GM23338 (cell line): ENCODE data around the gene PM20D1. TPM values are rescaled to one million over a fixed set of nuclear protein-coding genes. Genes with fewer than 3 reads are reported as not detected.
A peak's percentile ranks its signal among the peaks of the same experiment; 100 is the strongest.

Source experiments
- ATAC-seq: fragments of 200-7000 bp; cut with Tn5 transposase; 3 replicates; pipeline ENCODE4 v1.9.1; 2020
- DNase-seq: peaks from one replicate; pipeline ENCODE4 v3.0.0-alpha.2; 2015; ENCODE audit warnings: low spot score
- H2AFZ ChIP-seq: fragments of 200-600 bp; sonication (generic); 2 replicates; pipeline ENCODE4 v1.8.0; 2016; ENCODE audit warnings: antibody characterized with exemption, mild to moderate bottlenecking, moderate library complexity
- H3F3A ChIP-seq: fragments of 200-600 bp; sonication (generic); replicated peaks from 2 replicates; pipeline ENCODE4 v1.8.0; 2017; ENCODE audit warnings: antibody characterized with exemption, mixed run types, low read depth
- H3K27ac ChIP-seq: fragments of 200-600 bp; sonication (generic); 2 replicates; pipeline ENCODE4 v1.6.1; 2016; ENCODE audit warnings: low read depth
- H3K27me3 ChIP-seq: fragments of 200-600 bp; sonication (generic); 2 replicates; pipeline ENCODE4 v1.8.0; 2016; ENCODE audit warnings: mild to moderate bottlenecking, mixed run types, moderate library complexity; ENCODE audit not compliant: insufficient read depth
- H3K36me3 ChIP-seq: fragments of 200-600 bp; sonication (generic); 2 replicates; pipeline ENCODE4 v1.8.0; 2016; ENCODE audit warnings: mild to moderate bottlenecking; ENCODE audit not compliant: insufficient read depth
- H3K4me1 ChIP-seq: fragments of 200-600 bp; sonication (generic); 2 replicates; pipeline ENCODE4 v1.8.0; 2016; ENCODE audit warnings: mild to moderate bottlenecking, moderate library complexity; ENCODE audit not compliant: insufficient read depth
- H3K4me2 ChIP-seq: fragments of 200-600 bp; sonication (generic); 2 replicates; pipeline ENCODE4 v1.7.1; 2017; ENCODE audit warnings: mixed run types
- H3K4me3 ChIP-seq: fragments of 200-600 bp; sonication (generic); 2 replicates; pipeline ENCODE4 v1.6.1; 2016; ENCODE audit warnings: mixed run types
- H3K79me2 ChIP-seq: fragments of 200-600 bp; sonication (generic); replicated peaks from 2 replicates; pipeline ENCODE4 v1.8.0; 2017; ENCODE audit warnings: mild to moderate bottlenecking; ENCODE audit not compliant: insufficient read depth
- H3K9me2 ChIP-seq: fragments of 200-600 bp; sonication (generic); 2 replicates; pipeline ENCODE4 v1.8.0; 2017; ENCODE audit not compliant: insufficient read depth
- H4K20me1 ChIP-seq: fragments of 200-600 bp; sonication (generic); replicated peaks from 2 replicates; pipeline ENCODE4 v1.8.0; 2017; ENCODE audit warnings: mild to moderate bottlenecking; ENCODE audit not compliant: insufficient read depth
- H3K27ac Mint-ChIP-seq: 2 replicates; pipeline ENCODE4 v1.8.0; 2020; ENCODE audit warnings: inconsistent platforms, mild to moderate bottlenecking, moderate library complexity, mixed read lengths
- H3K27me3 Mint-ChIP-seq: 3 replicates; pipeline ENCODE4 v1.8.0; 2022; ENCODE audit warnings: low read depth, mild to moderate bottlenecking, moderate library complexity, mixed read lengths, inconsistent platforms; ENCODE audit not compliant: insufficient read depth, poor library complexity
- H3K36me3 Mint-ChIP-seq: 3 replicates; pipeline ENCODE4 v1.8.0; 2021; ENCODE audit warnings: low read depth, mild to moderate bottlenecking, inconsistent platforms, moderate library complexity, mixed read lengths
- H3K4me1 Mint-ChIP-seq: 3 replicates; pipeline ENCODE4 v1.8.0; 2020; ENCODE audit warnings: mild to moderate bottlenecking, inconsistent platforms, mixed read lengths
- H3K4me3 Mint-ChIP-seq: 3 replicates; pipeline ENCODE4 v1.8.0; 2021; ENCODE audit warnings: moderate library complexity, mild to moderate bottlenecking, inconsistent platforms, mixed read lengths
- H3K9me3 Mint-ChIP-seq: 3 replicates; pipeline ENCODE4 v1.8.0; 2020; ENCODE audit warnings: moderate library complexity, mild to moderate bottlenecking, inconsistent platforms, mixed read lengths
- CREB1 ChIP-seq: fragments of 250-450 bp; sonication (Bioruptor Pico); IDR thresholded peaks from 2 replicates; pipeline ENCODE4 v1.5.0; 2020; ENCODE audit warnings: low read depth, mild to moderate bottlenecking, moderate library complexity
- CTCF ChIP-seq, 2 experiments: fragments of 200-600 bp in 1 of 2; sonication (generic) in 1 of 2; conservative IDR thresholded peaks; 2 replicates each; pipeline versions ENCODE4 v1.5.1 to v1.6.1; 2016 to 2017; ENCODE audit warnings: antibody characterized with exemption in 2 of 2, low read depth in 2 of 2, mild to moderate bottlenecking in 2 of 2, moderate library complexity in 1 of 2
- ETS1 ChIP-seq: IDR thresholded peaks from 2 replicates; pipeline ENCODE4 v1.6.1; 2016; ENCODE audit warnings: antibody characterized with exemption
- EZH2 ChIP-seq: fragments of 200-600 bp; sonication (generic); IDR thresholded peaks from one replicate; pipeline ENCODE4 v1.8.0; 2017; ENCODE audit warnings: antibody characterized with exemption, mild to moderate bottlenecking, low read depth; ENCODE audit not compliant: unreplicated experiment
- EZH2phosphoT487 ChIP-seq: fragments of 200-600 bp; sonication (generic); IDR thresholded peaks from one replicate; pipeline ENCODE4 v1.8.1; 2018; ENCODE audit warnings: antibody characterized with exemption; ENCODE audit not compliant: unreplicated experiment
- JUNB ChIP-seq: IDR thresholded peaks from one replicate; pipeline ENCODE4 v1.6.1; 2016; ENCODE audit warnings: antibody characterized with exemption; ENCODE audit not compliant: unreplicated experiment
- NANOG ChIP-seq: IDR thresholded peaks from 2 replicates; pipeline ENCODE4 v1.6.1; 2016; ENCODE audit warnings: antibody characterized with exemption, borderline replicate concordance
- POLR2AphosphoS5 ChIP-seq: IDR thresholded peaks from 2 replicates; pipeline ENCODE4 v1.6.1; 2016; ENCODE audit warnings: antibody characterized with exemption, low read depth
- REST ChIP-seq: IDR thresholded peaks from one replicate; pipeline ENCODE4 v1.6.1; 2018; ENCODE audit warnings: antibody characterized with exemption; ENCODE audit not compliant: unreplicated experiment
- STAT1 ChIP-seq: IDR thresholded peaks from one replicate; pipeline ENCODE4 v1.6.1; 2016; ENCODE audit warnings: antibody characterized with exemption; ENCODE audit not compliant: unreplicated experiment
- ZNF114 ChIP-seq: fragments of 250-450 bp; sonication (Bioruptor Pico); IDR thresholded peaks from 2 replicates; pipeline ENCODE4 v1.5.0; 2020; ENCODE audit warnings: mild to moderate bottlenecking, moderate library complexity
- ZNF331 ChIP-seq: fragments of 250-450 bp; sonication (Bioruptor Pico); IDR thresholded peaks from 2 replicates; pipeline ENCODE4 v1.5.0; 2020; ENCODE audit warnings: low read depth, mild to moderate bottlenecking, moderate library complexity
- polyA plus RNA-seq: library from polyadenylated mRNA; unstranded; fragments of >200 nt; fragmentation: Nextera tagmentation; extraction: Ambion mirVana; gene quantifications from 2 replicates; pipeline ENCODE4 v1.2.1, GENCODE V29; 2016
- total RNA-seq: library from RNA; depleted of rRNA; stranded (reverse); fragments of >200 nt; shearing (Covaris generic); gene quantifications from 2 replicates; pipeline ENCODE4 v1.2.3, GENCODE V29; 2014

PM20D1 gene
- total and polyA plus RNA-seq, 2 experiments from 2014 or later, result 0.10 TPM; not detected in 1

- Histone ChIP-seq H3K36me3 (no peaks in the 10 kb centered on the region; the same call in 1 of the 2 replicates), H3K79me2 (peaks cover 22% of the 10 kb centered on the region), H4K20me1 (no peaks in the 10 kb centered on the region; the same call in 1 of the 2 replicates), H3K4me3 (no peak overlapping the region), H3K27me3 (no peaks in the 10 kb centered on the region), H3K4me2 (no peak overlapping the region), H2AFZ (no peak overlapping the region), H3K27ac (no peak overlapping the region), H3F3A (no peaks in the 10 kb centered on the region), H3K4me1 (no peaks in the 10 kb centered on the region), H3K9me2 (no peaks in the 10 kb centered on the region)
- Mint-ChIP-seq H3K4me3 (no peak overlapping the region; the same call in 2 of the 3 replicates), H3K36me3 (peaks cover 23% of the 10 kb centered on the region; the same call in 2 of the 3 replicates), H3K4me1 (peaks cover 10% of the 10 kb centered on the region; the same call in 2 of the 3 replicates), H3K27ac (peak overlapping the region; percentile 55), H3K9me3 (no peaks in the 10 kb centered on the region), H3K27me3 (peaks cover 6% of the 10 kb centered on the region)
- DNase-seq, result no peak
- no peak for TF ChIP-seq NANOG
- no peak for TF ChIP-seq EZH2
- no peak for TF ChIP-seq ZNF331 (CRISPR knock-in tag)
- no peak for TF ChIP-seq STAT1
- no peak for ATAC-seq
Measured at GRCh38 chr1:205800981-205801703, 48.8 kb downstream of the PM20D1 start.

GRCh38 chr1:205800427-205800826 is 49.5 kb downstream of the PM20D1 start:
- peaks cover 10% of the 10 kb centered on the region; the same call in 2 of the 3 replicates for H3K4me1 Mint-ChIP-seq
- Histone ChIP-seq H3K4me2 (no peak overlapping the region), H3K27me3 (no peaks in the 10 kb centered on the region), H4K20me1 (no peaks in the 10 kb centered on the region; the same call in 1 of the 2 replicates), H2AFZ (no peak overlapping the region), H3K4me1 (no peaks in the 10 kb centered on the region), H3K27ac (no peak overlapping the region), H3K9me2 (no peaks in the 10 kb centered on the region), H3K36me3 (no peaks in the 10 kb centered on the region; the same call in 1 of the 2 replicates), H3F3A (no peaks in the 10 kb centered on the region), H3K79me2 (peaks cover 22% of the 10 kb centered on the region), H3K4me3 (no peak overlapping the region)
- peaks cover 6% of the 10 kb centered on the region for H3K27me3 Mint-ChIP-seq
- H3K36me3 Mint-ChIP-seq, result peaks cover 23% of the 10 kb centered on the region; the same call in 2 of the 3 replicates
- H3K9me3 Mint-ChIP-seq, result no peaks in the 10 kb centered on the region
- DNase-seq (no peak), ATAC-seq (no peak)
- H3K4me3 Mint-ChIP-seq, result no peak overlapping the region
- H3K27ac Mint-ChIP-seq, result no peak overlapping the region
- TF ChIP-seq EZH2 (no peak), POLR2AphosphoS5 (no peak), REST (no peak), NANOG (no peak), CTCF (conservative IDR thresholded peaks at IDR 0.05; ENCODE audit: low read depth in 2 of 2) (no peak), JUNB (no peak), ZNF331 (CRISPR knock-in tag) (no peak), STAT1 (no peak), ZNF114 (no peak), CREB1 (CRISPR knock-in tag) (no peak), EZH2phosphoT487 (no peak), ETS1 (no peak)
